Spinal cord (tissue), 10 donors: ENCODE data around the gene ZNF837. TPM values are rescaled to one million over a fixed set of nuclear protein-coding genes. Genes with fewer than 3 reads are reported as not detected.

ENCODE experiments used
- DNase-seq, 6 donors: peaks; one replicate each; pipeline versions ENCODE4 v3.0.0 to v3.0.0-alpha.2; 2013 to 2015; ENCODE audit warnings: low spot score in 6 of 6, low read depth in 4 of 6
- H3K27ac ChIP-seq: one replicate; pipeline ENCODE4 v1.5.1; 2013; ENCODE audit warnings: low read depth, low read length, control low read depth
- H3K27me3 ChIP-seq: one replicate; pipeline ENCODE4 v1.6.1; 2013; ENCODE audit warnings: low read length; ENCODE audit not compliant: control insufficient read depth, insufficient read depth
- H3K36me3 ChIP-seq: one replicate; pipeline ENCODE4 v1.6.1; 2013; ENCODE audit warnings: low read length; ENCODE audit not compliant: control insufficient read depth, insufficient read depth
- H3K4me1 ChIP-seq: one replicate; pipeline ENCODE4 v1.6.1; 2013; ENCODE audit warnings: low read length; ENCODE audit not compliant: control insufficient read depth, insufficient read depth
- H3K4me3 ChIP-seq: one replicate; pipeline ENCODE4 v1.5.1; 2013; ENCODE audit warnings: low read depth, low read length, control low read depth
- H3K9me3 ChIP-seq: one replicate; pipeline ENCODE4 v1.6.1; 2013; ENCODE audit warnings: low read length; ENCODE audit not compliant: control insufficient read depth, insufficient read depth
- WGBS: methylation state at CpG from one replicate; pipeline ENCODE4 v1.1.5; 2013; ENCODE audit warnings: missing lambda C conversion rate; ENCODE audit not compliant: insufficient coverage; 5-methylcytosine and 5-hydroxymethylcytosine counted together
- polyA plus RNA-seq, 2 donors: library from polyadenylated mRNA; unstranded; fragments of 120-200 nt; gene quantifications; one replicate each; pipeline ENCODE4 v1.2.1, GENCODE V29; 2013; ENCODE audit not compliant: insufficient read length in 2 of 2
- total RNA-seq, 2 donors: library from RNA; depleted of rRNA in 1 of 2; stranded (reverse); fragments of 120-200 nt in 1 of 2; fragments of >200 nt in 1 of 2; gene quantifications; one replicate each; pipeline versions ENCODE4 v1.2.3 to v1.2.4, GENCODE V29; 2013 to 2014
- donor health status: healthy.

Gene ZNF837
- total and polyA plus RNA-seq, 4 donors, result 0.99 to 3.2 (median 2.4) TPM

GRCh38 chr19:58396691-58397532 is 16.1 kb upstream of the ZNF837 start:
- H3K4me3 ChIP-seq, result no peak overlapping the region
- no peak overlapping the region for H3K27ac ChIP-seq
- peaks cover 29% of the 10 kb centered on the region for H3K4me1 ChIP-seq
- no peak for DNase-seq
- peaks cover 10% of the 10 kb centered on the region for H3K27me3 ChIP-seq
- H3K36me3 ChIP-seq, result peaks cover 44% of the 10 kb centered on the region
- 30% methylated on average over 58 of the region's 58 CpGs for WGBS
- H3K9me3 ChIP-seq, result no peaks in the 10 kb centered on the region

GRCh38 chr19:58395979-58396627 is 15.3 kb upstream of the ZNF837 start:
- H3K27me3 ChIP-seq, result peaks cover 10% of the 10 kb centered on the region
- peaks cover 26% of the 10 kb centered on the region for H3K4me1 ChIP-seq
- no peak overlapping the region for H3K27ac ChIP-seq
- DNase-seq, result no peak
- peaks cover 52% of the 10 kb centered on the region for H3K36me3 ChIP-seq
- H3K4me3 ChIP-seq, result peak overlapping the region; percentile 9
- WGBS, result 4% methylated on average over 69 of the region's 75 CpGs
- no peaks in the 10 kb centered on the region for H3K9me3 ChIP-seq

GRCh38 chr19:58395220-58395978 is 14.6 kb upstream of the ZNF837 start, which contains the start of gene RNF225:
RNF225 (plus strand) TSS chr19:58395656; CDS start chr19:58396090, 434 bp downstream.
- 39% methylated on average over 18 of the region's 21 CpGs for WGBS
- H3K9me3 ChIP-seq, result no peaks in the 10 kb centered on the region
- H3K4me3 ChIP-seq, result peak within 1 kb of the TSS; percentile 9
- H3K27ac ChIP-seq, result no peak within 1 kb of the TSS
- H3K4me1 ChIP-seq, result peaks cover 19% of the 10 kb centered on the region
- no peak for DNase-seq
- peaks cover 54% of the 10 kb centered on the region for H3K36me3 ChIP-seq
- H3K27me3 ChIP-seq, result peaks cover 10% of the 10 kb centered on the region

- H3K4me3 ChIP-seq, result no peak overlapping the region
- peaks cover 58% of the 10 kb centered on the region for H3K36me3 ChIP-seq
- WGBS, result 95% methylated on average over 2 of the region's 3 CpGs
- no peaks in the 10 kb centered on the region for H3K9me3 ChIP-seq
- no peak overlapping the region for H3K27ac ChIP-seq
- H3K27me3 ChIP-seq, result peaks cover 10% of the 10 kb centered on the region
- DNase-seq, result no peak
- peaks cover 14% of the 10 kb centered on the region for H3K4me1 ChIP-seq
These were observed 14.0 kb upstream of the ZNF837 start for GRCh38 chr19:58394821-58395219.

GRCh38 chr19:58393725-58394033 is 12.8 kb upstream of the ZNF837 start:
- DNase-seq, result no peak
- H3K4me3 ChIP-seq, result no peak overlapping the region
- H3K27me3 ChIP-seq, result peaks cover 10% of the 10 kb centered on the region
- no peak overlapping the region for H3K27ac ChIP-seq
- H3K4me1 ChIP-seq, result peaks cover 11% of the 10 kb centered on the region
- no CpG with 5 or more reads among the region's 4 CpGs for WGBS
- H3K9me3 ChIP-seq, result no peaks in the 10 kb centered on the region
- H3K36me3 ChIP-seq, result peaks cover 62% of the 10 kb centered on the region

- WGBS, result 95% methylated on average over 22 of the region's 26 CpGs
- peaks cover 10% of the 10 kb centered on the region for H3K27me3 ChIP-seq
- peaks cover 63% of the 10 kb centered on the region for H3K36me3 ChIP-seq
These were observed 12.3 kb upstream of the ZNF837 start for GRCh38 chr19:58392945-58393724.

GRCh38 chr19:58388175-58388526 is 7.3 kb upstream of the ZNF837 start:
- H3K4me1 ChIP-seq, result peaks cover 28% of the 10 kb centered on the region
- no peaks in the 10 kb centered on the region for H3K9me3 ChIP-seq
- H3K27me3 ChIP-seq, result no peaks in the 10 kb centered on the region
- H3K4me3 ChIP-seq, result peak overlapping the region; percentile 88
- H3K27ac ChIP-seq, result no peak overlapping the region
- no peak for DNase-seq
- peaks cover 41% of the 10 kb centered on the region for H3K36me3 ChIP-seq
- WGBS, result 88% methylated on average over 1 of the region's 3 CpGs

More at GRCh38 chr19:58392945-58393724, 12.3 kb upstream of the ZNF837 start:
- H3K4me3 ChIP-seq, result no peak overlapping the region
- H3K9me3 ChIP-seq, result no peaks in the 10 kb centered on the region
- no peak overlapping the region for H3K27ac ChIP-seq
- peaks cover 12% of the 10 kb centered on the region for H3K4me1 ChIP-seq
- DNase-seq, result no peak

GRCh38 chr19:58387338-58388174 is 6.7 kb upstream of the ZNF837 start:
- DNase-seq, result no peak
- H3K27ac ChIP-seq, result peak overlapping the region; percentile 99
- H3K4me1 ChIP-seq, result peaks cover 28% of the 10 kb centered on the region
- H3K36me3 ChIP-seq, result peaks cover 35% of the 10 kb centered on the region
- no peaks in the 10 kb centered on the region for H3K9me3 ChIP-seq
- H3K4me3 ChIP-seq, result peak overlapping the region; percentile 88
- no peaks in the 10 kb centered on the region for H3K27me3 ChIP-seq
- WGBS, result 10% methylated on average over 34 of the region's 39 CpGs
